Urinary bladder (tissue), 4 donors: ENCODE data around the gene SUMO1. TPM values are rescaled to one million over a fixed set of nuclear protein-coding genes. Genes with fewer than 3 reads are reported as not detected.

Experiments used
- DNase-seq: peaks from one replicate; pipeline ENCODE4 v3.0.0-alpha.2; 2015; ENCODE audit errors: extremely low spot score
- H3K27ac ChIP-seq: one replicate; pipeline ENCODE4 v1.5.1; 2013; ENCODE audit warnings: low read depth, mild to moderate bottlenecking, moderate library complexity
- H3K36me3 ChIP-seq: one replicate; pipeline ENCODE4 v1.6.1; 2013; ENCODE audit warnings: mild to moderate bottlenecking, moderate library complexity; ENCODE audit not compliant: insufficient read depth
- H3K4me1 ChIP-seq: one replicate; pipeline ENCODE4 v1.6.1; 2013; ENCODE audit warnings: mild to moderate bottlenecking, moderate library complexity; ENCODE audit not compliant: insufficient read depth
- H3K4me3 ChIP-seq: one replicate; pipeline ENCODE4 v1.5.1; 2013; ENCODE audit warnings: low read depth, low read length
- WGBS: extraction: QIAGEN DNeasy Blood & Tissue Kit; methylation state at CpG from one replicate; pipeline ENCODE4 v1.1.7; 2013; 5-methylcytosine and 5-hydroxymethylcytosine counted together
- polyA plus RNA-seq: library from polyadenylated mRNA; stranded (reverse); fragments of 200-250 nt; gene quantifications from one replicate; pipeline ENCODE4 v1.2.3, GENCODE V29; 2013
- total RNA-seq: library from RNA; depleted of rRNA; stranded (reverse); fragments of >200 nt; gene quantifications from one replicate; pipeline ENCODE4 v1.2.3, GENCODE V29; 2014
- donor health status: healthy with polysubstance abuse.
- donor health status: healthy.

Gene SUMO1
- total and polyA plus RNA-seq, 2 donors, result 72.7 to 134 TPM

- Histone ChIP-seq H3K27ac (no peak overlapping the region), H3K4me3 (no peak overlapping the region), H3K4me1 (no peaks in the 10 kb centered on the region), H3K36me3 (no peaks in the 10 kb centered on the region)
- WGBS, result 82% methylated on average over 6 of the region's 6 CpGs
- DNase-seq, result no peak
These were observed 53.2 kb downstream of the SUMO1 start for GRCh38 chr2:202185156-202185555.

GRCh38 chr2:202184557-202184956 lies 53.8 kb downstream of the SUMO1 start:
- 83% methylated on average over 2 of the region's 2 CpGs for WGBS
- Histone ChIP-seq H3K4me3 (no peak overlapping the region), H3K36me3 (no peaks in the 10 kb centered on the region), H3K27ac (no peak overlapping the region), H3K4me1 (no peaks in the 10 kb centered on the region)
- DNase-seq, result no peak

GRCh38 chr2:202178346-202178958 lies 59.9 kb downstream of the SUMO1 start:
- peak; percentile 56 for DNase-seq
- Histone ChIP-seq H3K4me1 (no peaks in the 10 kb centered on the region), H3K27ac (no peak overlapping the region), H3K36me3 (no peaks in the 10 kb centered on the region), H3K4me3 (no peak overlapping the region)
- 49% methylated on average over 7 of the region's 7 CpGs for WGBS

- H3K4me3 ChIP-seq, result no peak overlapping the region
- H3K4me1 ChIP-seq, result no peaks in the 10 kb centered on the region
- WGBS, result 49% methylated on average over 6 of the region's 6 CpGs
- no peak overlapping the region for H3K27ac ChIP-seq
- no peaks in the 10 kb centered on the region for H3K36me3 ChIP-seq
- DNase-seq, result no peak
These were observed 65.8 kb downstream of the SUMO1 start for GRCh38 chr2:202172439-202173211.

GRCh38 chr2:202171241-202171825 lies 67.1 kb downstream of the SUMO1 start:
- no peak for DNase-seq
- 8% methylated on average over 32 of the region's 32 CpGs for WGBS
- H3K27ac ChIP-seq, result no peak overlapping the region
- H3K4me3 ChIP-seq, result no peak overlapping the region
- no peaks in the 10 kb centered on the region for H3K4me1 ChIP-seq
- no peaks in the 10 kb centered on the region for H3K36me3 ChIP-seq

GRCh38 chr2:202169832-202170424 lies 68.5 kb downstream of the SUMO1 start:
- no peaks in the 10 kb centered on the region for H3K36me3 ChIP-seq
- WGBS, result 93% methylated on average over 8 of the region's 8 CpGs

GRCh38 chr2:202169131-202169530 lies 69.3 kb downstream of the SUMO1 start:
- Histone ChIP-seq H3K4me1 (no peaks in the 10 kb centered on the region), H3K36me3 (no peaks in the 10 kb centered on the region), H3K4me3 (no peak overlapping the region), H3K27ac (no peak overlapping the region)
- no peak for DNase-seq

More at GRCh38 chr2:202169832-202170424, 68.5 kb downstream of the SUMO1 start:
- DNase-seq, result no peak
- H3K4me3 ChIP-seq, result no peak overlapping the region
- no peak overlapping the region for H3K27ac ChIP-seq
- H3K4me1 ChIP-seq, result no peaks in the 10 kb centered on the region

- no peaks in the 10 kb centered on the region for H3K4me1 ChIP-seq
- H3K36me3 ChIP-seq, result no peaks in the 10 kb centered on the region
- H3K4me3 ChIP-seq, result no peak overlapping the region
- H3K27ac ChIP-seq, result no peak overlapping the region
- DNase-seq, result no peak
- 59% methylated on average over 1 of the region's 1 CpG for WGBS
These were observed 72.5 kb downstream of the SUMO1 start for GRCh38 chr2:202165945-202166344.

- 89% methylated on average over 5 of the region's 5 CpGs for WGBS
- no peaks in the 10 kb centered on the region for H3K36me3 ChIP-seq
- no peaks in the 10 kb centered on the region for H3K4me1 ChIP-seq
- no peak overlapping the region for H3K27ac ChIP-seq
- H3K4me3 ChIP-seq, result no peak overlapping the region
- no peak for DNase-seq
These were observed 73.2 kb downstream of the SUMO1 start for GRCh38 chr2:202165208-202165607.

- 56% methylated on average over 3 of the region's 3 CpGs for WGBS
- Histone ChIP-seq H3K27ac (no peak overlapping the region), H3K36me3 (no peaks in the 10 kb centered on the region), H3K4me3 (no peak overlapping the region), H3K4me1 (no peaks in the 10 kb centered on the region)
- no peak for DNase-seq
These were observed 74.0 kb downstream of the SUMO1 start for GRCh38 chr2:202164411-202164810.

GRCh38 chr2:202161151-202161835 lies 77.1 kb downstream of the SUMO1 start:
- Histone ChIP-seq H3K4me3 (no peak overlapping the region), H3K36me3 (no peaks in the 10 kb centered on the region), H3K4me1 (no peaks in the 10 kb centered on the region), H3K27ac (no peak overlapping the region)
- WGBS, result 34% methylated on average over 8 of the region's 8 CpGs
- no peak for DNase-seq

GRCh38 chr2:202158796-202159195 lies 79.6 kb downstream of the SUMO1 start:
- no peak overlapping the region for H3K27ac ChIP-seq
- H3K36me3 ChIP-seq, result no peaks in the 10 kb centered on the region
- no peak overlapping the region for H3K4me3 ChIP-seq
- 73% methylated on average over 5 of the region's 5 CpGs for WGBS
- no peaks in the 10 kb centered on the region for H3K4me1 ChIP-seq
- no peak for DNase-seq

GRCh38 chr2:202157211-202157990 lies 81.0 kb downstream of the SUMO1 start:
- WGBS, result 90% methylated on average over 4 of the region's 4 CpGs
- Histone ChIP-seq H3K36me3 (no peaks in the 10 kb centered on the region), H3K4me1 (no peaks in the 10 kb centered on the region), H3K4me3 (no peak overlapping the region), H3K27ac (no peak overlapping the region)
- no peak for DNase-seq
